ENCODE data around the gene CA10.

GRCh38 chr17:51722994-51723393 is 435.5 kb downstream of the CA10 start:
- TF ChIP-seq, protein P1, sequence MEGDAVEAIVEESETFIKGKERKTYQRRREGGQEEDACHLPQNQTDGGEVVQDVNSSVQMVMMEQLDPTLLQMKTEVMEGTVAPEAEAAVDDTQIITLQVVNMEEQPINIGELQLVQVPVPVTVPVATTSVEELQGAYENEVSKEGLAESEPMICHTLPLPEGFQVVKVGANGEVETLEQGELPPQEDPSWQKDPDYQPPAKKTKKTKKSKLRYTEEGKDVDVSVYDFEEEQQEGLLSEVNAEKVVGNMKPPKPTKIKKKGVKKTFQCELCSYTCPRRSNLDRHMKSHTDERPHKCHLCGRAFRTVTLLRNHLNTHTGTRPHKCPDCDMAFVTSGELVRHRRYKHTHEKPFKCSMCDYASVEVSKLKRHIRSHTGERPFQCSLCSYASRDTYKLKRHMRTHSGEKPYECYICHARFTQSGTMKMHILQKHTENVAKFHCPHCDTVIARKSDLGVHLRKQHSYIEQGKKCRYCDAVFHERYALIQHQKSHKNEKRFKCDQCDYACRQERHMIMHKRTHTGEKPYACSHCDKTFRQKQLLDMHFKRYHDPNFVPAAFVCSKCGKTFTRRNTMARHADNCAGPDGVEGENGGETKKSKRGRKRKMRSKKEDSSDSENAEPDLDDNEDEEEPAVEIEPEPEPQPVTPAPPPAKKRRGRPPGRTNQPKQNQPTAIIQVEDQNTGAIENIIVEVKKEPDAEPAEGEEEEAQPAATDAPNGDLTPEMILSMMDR (IDR thresholded peaks at IDR 0.05) = no peak
- TF ChIP-seq POLR2A (IDR thresholded peaks at IDR 0.05) = no peak

Data from right lobe of liver (tissue), 4 donors.